GM12872 (cell line): ENCODE results near the gene TRABD.

Experiments
- CTCF ChIP-seq: IDR thresholded peaks from 3 replicates; pipeline ENCODE4 v1.5.1; 2011; ENCODE audit warnings: low read depth, mild to moderate bottlenecking, low read length, moderate library complexity; ENCODE audit not compliant: insufficient read depth

TRABD gene

GRCh38 chr22:50161508-50162390, 24.0 kb upstream of the TRABD start:
- no peak for TF ChIP-seq CTCF

DNA sequence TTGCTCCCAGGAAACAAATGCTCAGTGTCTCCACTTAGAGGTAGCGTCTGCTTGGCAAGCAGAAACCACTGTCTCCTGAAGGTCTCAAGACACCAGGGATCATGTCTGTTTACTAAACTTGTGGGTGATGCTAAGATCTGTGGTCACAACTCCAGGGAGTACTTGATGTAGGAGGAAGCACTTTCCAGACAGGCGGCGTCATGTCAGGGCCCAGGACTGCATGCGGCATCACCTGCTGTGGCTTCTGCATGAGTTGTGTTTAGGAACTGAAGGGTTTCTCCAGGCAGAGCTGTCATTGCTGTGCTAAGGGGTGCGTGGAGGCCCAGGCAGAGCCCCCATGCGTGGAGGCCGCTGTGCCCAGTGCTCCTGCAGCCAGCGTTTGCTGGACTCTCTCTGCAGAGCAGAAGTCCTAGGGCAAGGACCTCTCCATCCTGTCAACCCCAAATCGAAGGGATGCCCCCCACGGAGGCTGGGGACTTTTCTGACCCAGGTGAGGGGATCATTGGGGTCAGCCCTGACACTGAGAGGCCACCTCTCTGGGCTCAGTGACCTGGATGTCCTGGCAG, 23.2 kb upstream of the TRABD start:
- TF ChIP-seq CTCF: no peak

- TF ChIP-seq CTCF: no peak
These were observed 20.1 kb upstream of the TRABD start for GRCh38 chr22:50165436-50166123.

GRCh38 chr22:50167689-50168489, 17.8 kb upstream of the TRABD start:
- no peak for TF ChIP-seq CTCF

GRCh38 chr22:50169181-50169759, 16.4 kb upstream of the TRABD start:
- TF ChIP-seq CTCF: no peak

DNA sequence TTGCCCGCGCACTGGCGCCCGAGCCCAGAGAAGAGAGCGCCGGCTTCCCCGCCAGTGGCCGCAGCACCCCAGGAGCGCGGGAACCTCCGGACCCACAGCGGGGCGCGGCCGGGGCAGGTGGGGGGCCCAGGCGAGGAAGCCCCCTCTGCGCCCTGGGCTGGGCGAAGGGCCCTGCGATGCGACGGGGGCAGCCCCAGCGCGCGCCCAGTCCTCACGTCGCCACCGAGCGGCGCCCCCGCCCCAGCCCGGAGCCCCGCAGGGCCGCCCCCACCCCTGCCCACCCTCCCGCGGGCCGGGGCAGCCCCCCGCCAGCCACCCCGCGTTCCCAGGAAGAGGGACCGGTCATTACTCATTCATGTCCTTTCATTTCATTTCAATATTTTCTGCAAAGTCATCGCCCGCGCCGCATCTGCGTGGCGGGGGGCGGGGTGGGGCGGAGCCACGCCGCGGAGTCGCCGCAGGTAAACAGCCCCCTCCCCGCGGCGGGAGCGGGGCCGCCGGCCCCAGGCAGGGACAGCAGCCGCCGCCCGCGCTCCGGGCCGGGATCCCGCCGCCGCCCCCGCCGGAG, 15.9 kb upstream of the TRABD start:
- TF ChIP-seq CTCF: no peak
